Umbilical cord (tissue), 2 donors: ENCODE data around the gene BRMS1L. TPM values are rescaled to one million over a fixed set of nuclear protein-coding genes. Genes with fewer than 3 reads are reported as not detected.
"Not testable (repeated sequence)": the region's sequence is repeated elsewhere in the genome, so short reads cannot be mapped to it uniquely, and the experiment has no call there.

Experiments
- DNase-seq: peaks from one replicate; pipeline ENCODE4 v3.0.0-alpha.2; 2015; ENCODE audit warnings: low spot score
- total RNA-seq: library from RNA; depleted of rRNA; stranded (reverse); fragments of >200 nt; gene quantifications from one replicate; pipeline ENCODE4 v1.2.3, GENCODE V29; 2014; ENCODE audit warnings: low replicate concordance; ENCODE audit not compliant: insufficient read depth

Gene BRMS1L
- total RNA-seq, result 12.0 TPM

- peak; percentile 100 for DNase-seq
Measured at GRCh38 chr14:35826218-35826951, at the start of gene BRMS1L. BRMS1L (plus strand) TSS chr14:35826338; CDS start chr14:35826517, 179 bp downstream.

- DNase-seq, result no peak
Measured at GRCh38 chr14:35776823-35777222, 49.3 kb upstream of the BRMS1L start.

GRCh38 chr14:35777550-35777949, 48.6 kb upstream of the BRMS1L start:
- DNase-seq, result not testable (repeated sequence)

DNA sequence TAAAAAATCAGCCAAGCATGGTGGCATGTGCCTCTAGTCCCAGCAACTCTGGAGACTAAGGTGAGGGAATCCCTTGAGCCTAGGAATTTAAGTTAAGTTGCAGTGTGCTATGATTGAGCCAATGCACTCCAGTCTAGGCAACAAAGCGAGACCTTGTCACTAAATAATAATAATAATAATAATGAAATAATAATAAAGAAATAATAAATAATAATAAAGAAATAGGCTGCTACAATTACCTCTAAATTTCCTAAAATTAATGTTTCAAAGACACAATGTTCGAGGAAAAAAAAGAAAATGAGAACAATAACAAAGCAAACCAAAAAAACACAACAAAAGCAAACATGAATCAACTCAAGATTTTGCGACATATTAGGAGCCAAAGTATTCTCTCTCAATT, 46.8 kb upstream of the BRMS1L start:
- no peak for DNase-seq

GRCh38 chr14:35783699-35784098, 42.4 kb upstream of the BRMS1L start:
- DNase-seq, result no peak

DNA sequence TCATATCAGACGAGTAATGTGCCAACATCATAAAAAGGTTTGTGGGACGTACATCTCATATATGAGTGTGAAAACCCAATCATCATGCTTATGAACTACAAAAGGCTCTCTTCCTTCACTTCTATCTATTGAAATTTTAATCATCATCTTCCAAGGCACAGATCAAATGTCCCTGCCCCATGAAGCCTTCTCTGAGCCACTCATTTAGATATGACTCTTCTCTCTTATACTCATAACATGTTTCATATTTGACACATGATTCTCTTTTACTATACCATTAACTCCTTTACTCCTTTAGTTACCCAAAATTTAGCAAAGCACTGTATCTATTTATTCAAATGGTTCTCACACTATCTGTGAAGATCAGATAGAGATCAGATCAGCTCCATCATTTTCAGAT, 39.3 kb upstream of the BRMS1L start:
- no peak for DNase-seq

DNA sequence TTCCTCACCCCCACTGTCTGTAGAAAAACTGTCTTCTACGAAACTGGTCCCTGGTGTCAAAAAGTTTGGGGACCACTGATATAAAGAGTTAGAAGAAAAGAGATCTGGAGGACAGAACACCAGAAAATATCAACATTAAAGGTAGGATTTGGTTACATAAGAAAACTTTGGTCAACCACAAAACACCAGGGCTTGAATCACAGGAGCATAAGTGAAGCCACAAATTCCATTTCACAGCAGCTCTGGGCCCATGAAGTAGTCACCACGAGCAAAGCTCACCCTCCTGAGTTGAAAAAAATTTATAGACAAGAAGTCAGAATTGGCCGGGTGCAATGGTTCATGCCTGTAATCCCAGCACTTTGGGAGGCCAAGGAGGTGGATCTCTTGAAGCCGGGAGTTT, 36.5 kb upstream of the BRMS1L start:
- no peak for DNase-seq

GRCh38 chr14:35797796-35798195, 28.3 kb upstream of the BRMS1L start:
- no peak for DNase-seq

DNA sequence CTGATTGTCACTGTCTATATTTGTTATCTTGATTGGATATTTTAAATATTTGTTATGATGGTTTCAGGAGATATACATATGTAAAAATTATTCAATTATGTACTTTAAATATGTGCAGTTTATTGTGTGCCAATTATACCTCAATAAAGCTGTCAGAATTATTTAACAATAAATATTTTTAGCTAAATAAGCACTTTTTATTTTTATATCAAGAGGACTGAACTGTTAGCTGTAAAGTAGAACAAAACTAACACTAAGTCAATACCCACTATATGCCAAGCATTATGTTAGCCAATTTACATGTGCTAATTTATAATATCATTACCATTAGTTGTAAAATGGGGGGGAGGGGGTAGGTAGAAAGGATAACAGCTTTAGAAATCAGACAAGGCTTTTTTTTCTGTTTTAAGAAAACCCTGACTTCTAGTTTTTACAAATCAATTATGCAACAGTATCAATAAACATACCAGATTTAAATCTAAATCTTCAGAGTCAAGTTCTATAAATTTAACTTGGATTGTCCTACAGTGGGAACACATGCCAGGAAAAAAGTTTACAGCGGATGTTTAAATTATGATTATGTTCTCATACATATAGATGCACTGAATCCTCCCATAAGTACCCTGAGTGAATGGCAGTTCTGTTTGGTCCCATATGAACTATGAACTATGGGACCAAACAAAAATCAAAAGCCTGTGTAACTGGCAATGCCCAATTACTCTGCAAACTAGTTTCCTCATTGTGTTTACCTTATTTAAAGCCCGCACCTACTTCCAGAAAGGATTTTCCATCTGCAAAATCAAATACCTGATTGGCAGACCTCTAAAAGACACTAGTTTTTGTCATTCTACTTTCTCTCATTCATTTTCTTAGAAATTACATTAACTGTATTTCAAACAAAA, 19.9 kb upstream of the BRMS1L start:
- no peak for DNase-seq

DNA sequence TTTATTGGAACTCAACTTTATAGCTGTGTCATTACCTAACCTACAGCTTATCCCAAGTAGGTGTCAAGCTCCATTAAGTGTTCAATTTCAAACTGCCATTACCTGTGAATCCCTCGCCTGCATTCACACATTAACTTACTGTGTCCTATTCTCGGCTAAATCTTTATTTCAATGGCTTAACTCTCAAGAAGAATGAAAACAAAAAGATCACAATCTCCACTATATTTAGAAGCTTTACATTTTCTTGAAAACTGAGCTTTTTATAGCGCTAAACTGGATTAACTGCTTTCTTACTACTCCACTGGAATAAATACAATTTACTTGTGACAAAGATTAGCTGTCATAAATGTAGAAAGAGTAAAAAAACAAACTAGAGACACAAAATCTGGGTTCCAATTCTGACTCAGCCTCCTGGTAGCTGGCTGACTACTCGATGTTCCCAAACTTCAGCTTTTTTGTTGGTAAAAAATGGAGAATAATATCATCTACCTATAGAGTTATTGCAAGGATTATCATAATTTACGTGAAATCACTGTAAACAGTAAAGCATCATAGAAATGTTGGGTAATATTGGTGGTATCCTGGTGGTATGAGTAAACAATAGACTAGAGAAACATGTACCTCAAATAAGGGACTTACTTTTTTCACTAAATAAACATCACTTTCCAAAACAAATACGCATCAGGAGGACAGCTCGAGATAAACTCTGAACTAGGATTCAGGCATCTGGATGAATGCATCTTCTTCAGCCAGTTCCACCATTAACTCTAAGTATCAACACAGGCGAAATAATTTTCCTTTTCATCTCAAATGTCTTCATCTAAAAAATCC, 18.8 kb upstream of the BRMS1L start:
- DNase-seq, result no peak

GRCh38 chr14:35808076-35808637, 18.0 kb upstream of the BRMS1L start:
- peak; percentile 24 for DNase-seq

- peak; percentile 98 for DNase-seq
Measured at GRCh38 chr14:35808638-35809563, 17.2 kb upstream of the BRMS1L start, which contains the start of gene RALGAPA1. RALGAPA1 (minus strand) TSS chr14:35809295; CDS start chr14:35808835, 460 bp downstream.

DNA sequence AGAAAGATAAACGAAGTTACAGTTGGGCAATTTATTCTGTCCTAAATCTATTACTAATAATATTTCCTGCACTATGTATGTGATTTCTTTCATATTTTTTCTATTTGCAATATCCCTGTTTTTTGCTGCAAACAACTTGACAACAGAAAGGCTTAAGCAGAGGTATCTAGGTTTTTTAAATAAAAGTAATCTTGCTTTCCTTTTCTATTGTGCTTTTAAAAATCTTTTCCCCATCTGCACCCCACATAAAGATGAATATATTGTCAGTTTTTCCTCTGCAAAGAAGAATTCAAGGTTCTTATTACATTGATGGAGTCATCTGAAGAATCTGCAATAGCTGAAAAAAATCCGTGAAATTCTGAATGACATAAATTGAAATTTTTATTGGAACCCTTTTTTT, 16.5 kb upstream of the BRMS1L start:
- DNase-seq, result no peak

GRCh38 chr14:35810963-35811362, 15.2 kb upstream of the BRMS1L start:
- no peak for DNase-seq

DNA sequence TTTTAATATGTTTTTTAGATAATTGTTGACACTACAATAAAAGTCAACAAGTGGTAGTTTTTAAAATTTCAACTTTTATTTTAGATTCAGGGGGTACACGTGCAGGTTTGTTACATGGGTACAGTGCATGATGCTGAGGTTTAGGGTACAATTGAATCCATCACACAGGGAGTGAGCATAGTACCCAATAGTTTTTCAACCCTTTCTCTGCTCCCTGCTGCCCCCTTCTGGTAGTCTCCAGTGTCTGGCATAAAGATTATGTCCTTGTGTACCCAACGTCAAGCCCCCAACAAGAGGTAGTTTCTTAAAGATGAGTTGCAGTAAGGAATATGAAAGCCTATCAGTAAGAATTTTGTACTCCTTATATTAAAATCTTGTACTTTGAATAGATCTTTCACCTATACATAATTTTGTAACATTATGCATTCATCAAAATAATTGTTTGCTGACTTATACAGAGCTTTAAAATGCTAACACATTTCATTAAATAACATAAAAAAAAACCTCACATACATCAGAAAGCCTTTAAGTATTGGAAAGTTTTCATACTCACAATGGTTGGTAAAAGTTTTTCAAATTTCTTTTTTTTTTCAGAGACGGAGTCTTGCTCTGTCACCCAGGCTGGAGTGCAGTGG, 11.7 kb upstream of the BRMS1L start:
- peak; percentile 25 for DNase-seq

DNA sequence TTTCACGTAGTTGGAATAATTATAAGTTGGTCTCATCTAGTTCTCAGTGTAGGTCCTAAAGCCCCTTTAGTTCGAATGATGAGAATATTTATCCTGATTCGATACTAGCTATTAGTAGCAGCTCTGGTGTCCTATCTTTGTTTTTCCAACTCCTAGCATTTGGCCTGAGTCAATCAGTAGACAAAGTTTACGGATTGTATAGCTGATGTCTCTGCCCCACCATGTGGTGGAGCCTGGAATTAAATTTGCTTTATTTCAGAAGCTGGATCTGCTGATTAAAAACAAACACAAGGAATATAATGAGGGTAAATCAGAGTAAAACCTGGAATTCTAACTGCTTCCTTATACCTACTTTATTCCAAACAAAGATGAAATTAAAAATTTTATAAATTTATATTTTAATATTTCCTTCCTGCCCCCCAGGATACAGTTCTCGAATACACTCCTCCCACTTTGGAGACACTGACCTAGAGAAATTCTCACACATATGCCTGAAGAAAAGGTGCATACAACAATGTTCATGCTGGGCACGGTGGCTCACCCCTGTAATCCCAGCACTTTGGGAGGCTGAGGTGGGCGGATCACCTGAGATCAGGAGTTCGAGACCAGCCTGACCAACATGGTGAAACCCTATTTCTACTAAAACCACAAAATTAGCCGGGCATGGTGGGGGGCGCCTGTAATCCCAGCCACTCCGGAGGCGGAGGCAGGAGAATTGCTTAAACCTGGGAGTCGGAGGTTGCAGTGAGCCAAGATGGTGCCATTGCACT, 7.6 kb upstream of the BRMS1L start:
- peak; percentile 50 for DNase-seq

DNA sequence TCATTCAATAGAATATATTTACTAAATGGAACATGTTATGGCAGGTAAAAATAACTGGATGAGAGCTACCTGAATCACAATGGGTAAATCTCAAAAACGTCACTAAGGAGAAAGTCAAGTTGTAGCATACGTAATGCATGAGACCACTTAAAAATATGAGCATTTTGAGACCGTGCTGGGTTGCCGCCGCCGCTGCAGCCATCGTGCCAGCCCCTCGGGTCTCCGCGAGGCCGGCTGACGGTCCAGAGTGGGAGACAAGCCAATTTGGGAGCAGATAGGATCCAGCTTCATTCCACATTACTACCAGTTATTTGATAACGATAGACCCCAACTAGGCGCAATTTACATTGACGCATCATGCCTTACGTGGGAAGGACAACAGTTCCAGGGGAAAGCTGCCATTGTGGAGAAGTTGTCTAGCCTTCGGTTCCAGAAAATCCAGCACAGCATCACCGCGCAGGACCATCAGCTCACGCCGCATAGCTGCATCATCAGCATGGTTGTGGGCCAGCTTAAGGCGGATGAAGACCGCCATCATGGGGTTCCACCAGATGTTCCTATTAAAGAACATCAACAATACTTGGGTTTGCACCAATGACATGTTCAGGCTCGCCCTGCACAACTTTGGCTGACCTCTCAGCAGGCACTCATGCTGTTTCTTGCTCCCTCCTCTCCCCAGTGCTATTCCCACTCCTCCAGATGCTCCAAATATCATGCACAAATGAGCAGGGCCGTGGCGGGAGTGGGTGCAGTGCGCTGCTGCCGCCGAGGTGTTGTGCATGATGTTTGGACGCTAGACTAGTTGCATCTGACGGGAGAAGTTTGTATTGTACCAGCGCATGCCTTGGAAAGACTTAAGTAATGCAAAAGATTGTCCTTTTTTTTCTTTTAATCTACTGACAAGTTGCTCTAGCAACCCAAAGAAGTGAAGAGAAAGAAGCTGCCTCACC, 6.3 kb upstream of the BRMS1L start:
- DNase-seq, result no peak
